IPS-18a (cell line): ENCODE measurements around the gene CASP9.

ENCODE experiments used
- H3K27ac ChIP-seq: one replicate; pipeline ENCODE4 v1.5.1; 2013; ENCODE audit warnings: low read length
- H3K27me3 ChIP-seq: one replicate; pipeline ENCODE4 v1.6.1; 2013; ENCODE audit warnings: mild to moderate bottlenecking, low read length; ENCODE audit not compliant: control insufficient read depth, insufficient read depth
- H3K36me3 ChIP-seq: one replicate; pipeline ENCODE4 v1.6.1; 2013; ENCODE audit warnings: low read depth, low read length; ENCODE audit not compliant: control insufficient read depth
- H3K4me1 ChIP-seq: one replicate; pipeline ENCODE4 v1.6.1; 2013; ENCODE audit warnings: low read depth, low read length; ENCODE audit not compliant: control insufficient read depth
- H3K4me3 ChIP-seq: one replicate; pipeline ENCODE4 v1.5.1; 2013; ENCODE audit warnings: low read length
- H3K9ac ChIP-seq: one replicate; pipeline ENCODE4 v1.6.1; 2013; ENCODE audit warnings: mild to moderate bottlenecking, low read length, moderate library complexity
- H3K9me3 ChIP-seq: one replicate; pipeline ENCODE4 v1.6.1; 2013; ENCODE audit warnings: low read depth, low read length; ENCODE audit not compliant: control insufficient read depth

Gene CASP9

GRCh38 chr1:15524021-15524282 lies at the start of gene CASP9:
Gene CASP9, minus strand, starts transcription at chr1:15524215. Its CDS starts 15 bp downstream, at chr1:15524200.
- peak within 1 kb of the TSS; percentile 66 for H3K9ac ChIP-seq
- no peaks in the 10 kb centered on the region for H3K9me3 ChIP-seq
- H3K4me3 ChIP-seq: peak within 1 kb of the TSS; percentile 80
- H3K4me1 ChIP-seq: peaks cover 17% of the 10 kb centered on the region
- H3K27me3 ChIP-seq: no peaks in the 10 kb centered on the region
- no peak within 1 kb of the TSS for H3K27ac ChIP-seq
- H3K36me3 ChIP-seq: no peaks in the 10 kb centered on the region

GRCh38 chr1:15573477-15573876 lies 49.5 kb upstream of the CASP9 start:
- H3K27me3 ChIP-seq: no peaks in the 10 kb centered on the region
- peaks cover 23% of the 10 kb centered on the region for H3K36me3 ChIP-seq
- H3K27ac ChIP-seq: no peak overlapping the region
- no peak overlapping the region for H3K9ac ChIP-seq
- no peaks in the 10 kb centered on the region for H3K4me1 ChIP-seq
- H3K4me3 ChIP-seq: no peak overlapping the region
- H3K9me3 ChIP-seq: no peaks in the 10 kb centered on the region

- Histone ChIP-seq H3K4me1 (no peaks in the 10 kb centered on the region), H3K27ac (no peak overlapping the region), H3K9ac (no peak overlapping the region), H3K27me3 (no peaks in the 10 kb centered on the region), H3K9me3 (no peaks in the 10 kb centered on the region), H3K4me3 (no peak overlapping the region), H3K36me3 (peaks cover 45% of the 10 kb centered on the region)
Measured at GRCh38 chr1:15571266-15571665, 47.3 kb upstream of the CASP9 start.

GRCh38 chr1:15570861-15571260 lies 46.8 kb upstream of the CASP9 start:
- no peaks in the 10 kb centered on the region for H3K27me3 ChIP-seq
- no peaks in the 10 kb centered on the region for H3K4me1 ChIP-seq
- peaks cover 49% of the 10 kb centered on the region for H3K36me3 ChIP-seq
- no peak overlapping the region for H3K27ac ChIP-seq
- no peak overlapping the region for H3K9ac ChIP-seq
- no peak overlapping the region for H3K4me3 ChIP-seq
- H3K9me3 ChIP-seq: no peaks in the 10 kb centered on the region

- no peaks in the 10 kb centered on the region for H3K4me1 ChIP-seq
- no peak overlapping the region for H3K9ac ChIP-seq
- no peak overlapping the region for H3K4me3 ChIP-seq
- no peaks in the 10 kb centered on the region for H3K9me3 ChIP-seq
- no peaks in the 10 kb centered on the region for H3K27me3 ChIP-seq
- H3K27ac ChIP-seq: no peak overlapping the region
- peaks cover 65% of the 10 kb centered on the region for H3K36me3 ChIP-seq
Measured at GRCh38 chr1:15568387-15569073, 44.5 kb upstream of the CASP9 start.

- Histone ChIP-seq H3K27me3 (no peaks in the 10 kb centered on the region), H3K27ac (no peak overlapping the region), H3K4me3 (no peak overlapping the region), H3K36me3 (peaks cover 39% of the 10 kb centered on the region), H3K9me3 (no peaks in the 10 kb centered on the region), H3K4me1 (no peaks in the 10 kb centered on the region), H3K9ac (no peak overlapping the region)
Measured at GRCh38 chr1:15559189-15559810, 35.3 kb upstream of the CASP9 start.

- H3K4me3 ChIP-seq: no peak overlapping the region
- no peaks in the 10 kb centered on the region for H3K9me3 ChIP-seq
- H3K27ac ChIP-seq: no peak overlapping the region
- no peak overlapping the region for H3K9ac ChIP-seq
- H3K4me1 ChIP-seq: no peaks in the 10 kb centered on the region
- no peaks in the 10 kb centered on the region for H3K27me3 ChIP-seq
- peaks cover 32% of the 10 kb centered on the region for H3K36me3 ChIP-seq
Measured at GRCh38 chr1:15558516-15558915, 34.5 kb upstream of the CASP9 start.

GRCh38 chr1:15557594-15557993 lies 33.6 kb upstream of the CASP9 start:
- Histone ChIP-seq H3K27me3 (no peaks in the 10 kb centered on the region), H3K9me3 (no peaks in the 10 kb centered on the region), H3K9ac (no peak overlapping the region), H3K36me3 (peaks cover 27% of the 10 kb centered on the region), H3K4me3 (no peak overlapping the region), H3K4me1 (no peaks in the 10 kb centered on the region), H3K27ac (no peak overlapping the region)

GRCh38 chr1:15557008-15557407 lies 33.0 kb upstream of the CASP9 start:
- no peak overlapping the region for H3K27ac ChIP-seq
- no peaks in the 10 kb centered on the region for H3K4me1 ChIP-seq
- no peaks in the 10 kb centered on the region for H3K27me3 ChIP-seq
- H3K4me3 ChIP-seq: no peak overlapping the region
- no peak overlapping the region for H3K9ac ChIP-seq
- peaks cover 21% of the 10 kb centered on the region for H3K36me3 ChIP-seq
- H3K9me3 ChIP-seq: no peaks in the 10 kb centered on the region

- H3K9me3 ChIP-seq: no peaks in the 10 kb centered on the region
- no peak overlapping the region for H3K4me3 ChIP-seq
- no peaks in the 10 kb centered on the region for H3K4me1 ChIP-seq
- no peaks in the 10 kb centered on the region for H3K27me3 ChIP-seq
- H3K9ac ChIP-seq: no peak overlapping the region
- no peak overlapping the region for H3K27ac ChIP-seq
- H3K36me3 ChIP-seq: peaks cover 27% of the 10 kb centered on the region
Measured at GRCh38 chr1:15550573-15550972, 26.6 kb upstream of the CASP9 start.

- H3K27me3 ChIP-seq: no peaks in the 10 kb centered on the region
- no peak overlapping the region for H3K27ac ChIP-seq
- H3K36me3 ChIP-seq: peaks cover 47% of the 10 kb centered on the region
- H3K9ac ChIP-seq: no peak overlapping the region
- no peak overlapping the region for H3K4me3 ChIP-seq
- no peaks in the 10 kb centered on the region for H3K4me1 ChIP-seq
- H3K9me3 ChIP-seq: no peaks in the 10 kb centered on the region
Measured at GRCh38 chr1:15546641-15547040, 22.6 kb upstream of the CASP9 start.
